ENCODE measurements around the gene ANP32E. TPM values are rescaled to one million over a fixed set of nuclear protein-coding genes. Genes with fewer than 3 reads are reported as not detected.

Gene ANP32E
- total and polyA plus RNA-seq, 2 of the 4 experiments (the other 2 are of a cell fraction) = 5.9 to 18.4 TPM

DNA sequence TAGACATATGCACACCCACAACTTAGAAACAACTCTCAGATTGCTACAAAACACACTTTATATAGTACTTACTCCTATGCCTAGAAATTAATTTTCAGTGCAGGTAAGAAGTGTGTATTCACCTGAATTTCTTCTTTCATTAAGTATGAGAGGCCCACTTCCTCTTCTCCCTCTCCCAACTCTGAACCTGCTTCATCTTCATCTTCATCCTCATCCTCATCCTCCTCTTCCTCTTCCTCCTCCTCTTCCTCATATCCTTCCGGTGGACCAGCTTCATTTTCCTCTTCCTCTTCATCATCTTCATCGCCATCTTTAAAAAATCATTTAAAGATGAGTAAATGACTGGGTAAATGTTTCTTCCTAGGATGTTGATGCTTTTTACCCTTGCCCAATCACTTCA lies 9.4 kb downstream of the ANP32E start:
- Histone ChIP-seq H3K14ac (replicated peaks; ENCODE audit: low read depth, low read length) (no peak overlapping the region), H2AK9ac (replicated peaks; ENCODE audit: low read depth, low read length, poor library complexity) (no peak overlapping the region), H3K36me3 (ENCODE audit: control insufficient read depth, insufficient read depth, low read length) (peaks cover 24% of the 10 kb centered on the region), H3K4me1 (ENCODE audit: control insufficient read depth, insufficient read depth, low read length) (no peaks in the 10 kb centered on the region), H3K18ac (ENCODE audit: low read depth, low read length) (no peak overlapping the region), H2AFZ (replicated peaks; ENCODE audit: low read length, poor library complexity) (no peak overlapping the region), H3K4me2 (ENCODE audit: low read depth, low read length) (no peak overlapping the region), H4K20me1 (ENCODE audit: insufficient read depth, low read length) (no peaks in the 10 kb centered on the region), H3K56ac (ENCODE audit: extremely low read depth, insufficient read depth, low read length) (no peak overlapping the region), H4K5ac (ENCODE audit: low read depth, low read length) (no peak overlapping the region), H3K9me3 (ENCODE audit: control insufficient read depth, insufficient read depth, low read length) (no peaks in the 10 kb centered on the region), H2BK20ac (ENCODE audit: low read depth, low read length) (no peak overlapping the region), H3K79me1 (ENCODE audit: low read depth in 1 of 2, low read length in 2 of 2) (peaks cover 9 to 21% of the 10 kb centered on the region in 2 experiments), H3K9ac (ENCODE audit: low read depth, low read length) (no peak overlapping the region), H2BK15ac (ENCODE audit: low read depth, low read length) (no peak overlapping the region), H4K91ac (ENCODE audit: insufficient read depth, low read depth, low read length) (no peak overlapping the region), H3K27me3 (ENCODE audit: control insufficient read depth, insufficient read depth, low read length) (no peaks in the 10 kb centered on the region), H3K4me3 (ENCODE audit: insufficient read depth, low read depth, low read length) (no peak overlapping the region), H4K8ac (ENCODE audit: low read depth in 2 of 2, low read length in 2 of 2) (no peak overlapping the region), H3K23ac (ENCODE audit: low read depth, low read length) (no peak overlapping the region), H2AK5ac (ENCODE audit: low read depth, low read length) (no peak overlapping the region), H2BK5ac (ENCODE audit: low read depth, low read length, poor library complexity, severe bottlenecking) (no peak overlapping the region), H3K9me1 (ENCODE audit: insufficient read depth, low read length) (no peaks in the 10 kb centered on the region), H3K4ac (ENCODE audit: low read depth, low read length) (no peak overlapping the region), H3K27ac (ENCODE audit: insufficient read depth, low read length) (no peak overlapping the region), H2BK120ac (ENCODE audit: low read depth, low read length) (no peak overlapping the region)
- DNase-seq = no peak
- no TSS peak for BruUV-seq (replicated peaks)
- CTCF ChIA-PET = no interaction called here
- no peak for TF ChIP-seq CHD1 (IDR thresholded peaks at IDR 0.05; ENCODE audit: low read depth, low read length)
- TF ChIP-seq, protein P1, sequence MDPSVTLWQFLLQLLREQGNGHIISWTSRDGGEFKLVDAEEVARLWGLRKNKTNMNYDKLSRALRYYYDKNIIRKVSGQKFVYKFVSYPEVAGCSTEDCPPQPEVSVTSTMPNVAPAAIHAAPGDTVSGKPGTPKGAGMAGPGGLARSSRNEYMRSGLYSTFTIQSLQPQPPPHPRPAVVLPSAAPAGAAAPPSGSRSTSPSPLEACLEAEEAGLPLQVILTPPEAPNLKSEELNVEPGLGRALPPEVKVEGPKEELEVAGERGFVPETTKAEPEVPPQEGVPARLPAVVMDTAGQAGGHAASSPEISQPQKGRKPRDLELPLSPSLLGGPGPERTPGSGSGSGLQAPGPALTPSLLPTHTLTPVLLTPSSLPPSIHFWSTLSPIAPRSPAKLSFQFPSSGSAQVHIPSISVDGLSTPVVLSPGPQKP (IDR thresholded peaks at IDR 0.05; ENCODE audit: borderline replicate concordance, low read depth, low read length) = no peak
- no peak for TF ChIP-seq RAD21 (IDR thresholded peaks at IDR 0.05; ENCODE audit: low read length)
- no peak for TF ChIP-seq MAZ (IDR thresholded peaks at IDR 0.05; ENCODE audit: borderline replicate concordance, low read depth, low read length)
- TF ChIP-seq BHLHE40 (IDR thresholded peaks at IDR 0.05; ENCODE audit: low read depth, low read length) = no peak
- no peak for TF ChIP-seq SMC3 (IDR thresholded peaks at IDR 0.05; ENCODE audit: low read depth, low read length)
- no peak for TF ChIP-seq MAFK (IDR thresholded peaks at IDR 0.05; ENCODE audit: low read depth, low read length)
- no peak for TF ChIP-seq MXI1 (IDR thresholded peaks at IDR 0.05; ENCODE audit: borderline replicate concordance, low read depth, low read length)
- no peak for TF ChIP-seq CEBPB (IDR thresholded peaks at IDR 0.05; ENCODE audit: low read depth, low read length)
- TF ChIP-seq CTCF (conservative IDR thresholded peaks at IDR 0.05; ENCODE audit: low read depth, low read length) = no peak
- TF ChIP-seq RCOR1 (IDR thresholded peaks at IDR 0.05; ENCODE audit: insufficient replicate concordance, low read length) = no peak
- TF ChIP-seq NFE2L2 (IDR thresholded peaks at IDR 0.05; ENCODE audit: low read depth, low read length) = no peak
- TF ChIP-seq RFX5 (IDR thresholded peaks at IDR 0.05; ENCODE audit: low read depth, low read length) = no peak
- TF ChIP-seq FOS (IDR thresholded peaks at IDR 0.05; ENCODE audit: low read depth, low read length) = no peak
- no peak for TF ChIP-seq USF2 (IDR thresholded peaks at IDR 0.05; ENCODE audit: low read depth, low read length)
- no peak for TF ChIP-seq POLR2A (IDR thresholded peaks at IDR 0.05; ENCODE audit: low read depth, low read length)
- in situ Hi-C loops (cut with MboI; ENCODE audit: low sequenced_read_pairs) (no loop called here), dilution Hi-C loops (cut with HindIII; ENCODE audit: low sequenced_read_pairs, unreplicated experiment) (no loop called here), intact Hi-C loops (cut with micrococcal nuclease) (no loop called here)
- 100% methylated on average over 1 of the region's 2 CpGs; no CpG with 5 or more reads in 1 of the 2 experiments for WGBS, 2 experiments (ENCODE audit: extremely low coverage in 2 of 2, insufficient read length in 1 of 2)
- POLR2A ChIA-PET (ENCODE audit: unreplicated experiment) = no interaction called here
- ATAC-seq (ENCODE audit: low read depth) = no peak

Measured in IMR-90 (cell line).